ENCODE data around the gene SLC39A9.

The SLC39A9 gene

DNA sequence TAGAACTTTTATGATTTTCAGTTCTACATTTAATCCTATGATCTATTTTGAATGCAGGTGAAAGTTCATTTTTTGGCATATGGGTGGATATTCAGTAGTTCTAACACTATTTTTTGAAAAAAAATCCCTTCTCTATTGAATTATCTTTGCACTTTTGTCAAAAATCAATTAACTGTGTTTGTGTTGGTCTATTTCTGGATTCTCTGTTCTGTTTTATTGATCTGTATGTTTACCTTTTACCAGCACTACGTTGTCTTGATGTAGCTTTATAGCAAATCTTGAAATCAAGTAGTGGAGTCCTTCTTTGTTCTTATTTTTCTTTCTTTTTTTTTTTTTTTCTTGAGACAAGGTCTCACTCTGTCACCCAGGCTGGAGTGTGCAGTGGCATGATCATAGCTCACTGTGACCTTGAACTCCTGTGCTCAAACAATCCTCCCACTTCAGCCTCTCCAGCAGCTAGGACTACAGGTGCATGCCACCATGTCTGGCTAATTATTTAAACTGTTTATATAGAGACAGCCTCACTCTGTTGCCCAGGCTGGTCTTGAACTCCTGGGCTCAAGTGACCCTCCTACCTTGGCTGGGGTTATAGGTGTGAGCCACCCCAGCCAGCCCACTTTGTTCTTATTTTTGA lies 31.9 kb downstream of the SLC39A9 start:
- ATAC-seq = no peak
- TF ChIP-seq TOX (CRISPR knock-in tag; IDR thresholded peaks at IDR 0.05; ENCODE audit: borderline replicate concordance) (no peak), BACH2 (CRISPR knock-in tag; IDR thresholded peaks at IDR 0.05; ENCODE audit: borderline replicate concordance) (no peak), PPARA (CRISPR knock-in tag; IDR thresholded peaks at IDR 0.05; ENCODE audit: borderline replicate concordance) (no peak), ESRRG (CRISPR knock-in tag; IDR thresholded peaks at IDR 0.05) (no peak)

DNA sequence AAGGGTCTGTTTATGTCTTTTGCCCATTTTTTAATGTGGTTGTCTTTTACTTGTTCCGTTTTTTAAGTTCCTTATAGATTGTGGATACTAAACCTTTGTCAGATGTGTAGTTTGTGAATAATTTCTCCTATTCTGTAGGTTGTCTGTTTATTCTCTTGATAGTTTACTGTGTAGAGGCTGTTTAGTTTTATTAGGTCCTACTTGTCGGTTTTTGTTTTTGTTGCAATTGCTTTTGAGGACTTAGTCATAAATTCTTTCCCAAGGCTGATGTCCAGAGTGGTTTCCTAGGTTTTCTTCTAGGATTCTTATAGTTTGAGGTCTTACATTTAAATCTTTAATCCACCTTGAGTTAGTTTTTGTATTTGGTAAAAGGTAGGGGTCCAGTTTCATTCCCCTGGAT lies 33.9 kb downstream of the SLC39A9 start:
- TF ChIP-seq ZNF565 (CRISPR knock-in tag; conservative IDR thresholded peaks at IDR 0.05; ENCODE audit: low read depth) (no peak), PPARA (CRISPR knock-in tag; IDR thresholded peaks at IDR 0.05; ENCODE audit: borderline replicate concordance) (no peak), ZFP3 (CRISPR knock-in tag; IDR thresholded peaks at IDR 0.05) (no peak), GLIS3 (CRISPR knock-in tag; IDR thresholded peaks at IDR 0.05) (no peak), ZFP30 (CRISPR knock-in tag; IDR thresholded peaks at IDR 0.05) (no peak), CSDC2 (CRISPR knock-in tag; IDR thresholded peaks at IDR 0.05) (no peak), ISL1 (CRISPR knock-in tag; IDR thresholded peaks at IDR 0.05) (no peak), TOX (CRISPR knock-in tag; IDR thresholded peaks at IDR 0.05; ENCODE audit: borderline replicate concordance) (no peak), ZC3H10 (CRISPR knock-in tag; IDR thresholded peaks at IDR 0.05) (no peak), ESRRG (CRISPR knock-in tag; IDR thresholded peaks at IDR 0.05) (no peak), ZNF8 (CRISPR knock-in tag; IDR thresholded peaks at IDR 0.05) (no peak)
- TF ChIP-seq, protein P1, sequence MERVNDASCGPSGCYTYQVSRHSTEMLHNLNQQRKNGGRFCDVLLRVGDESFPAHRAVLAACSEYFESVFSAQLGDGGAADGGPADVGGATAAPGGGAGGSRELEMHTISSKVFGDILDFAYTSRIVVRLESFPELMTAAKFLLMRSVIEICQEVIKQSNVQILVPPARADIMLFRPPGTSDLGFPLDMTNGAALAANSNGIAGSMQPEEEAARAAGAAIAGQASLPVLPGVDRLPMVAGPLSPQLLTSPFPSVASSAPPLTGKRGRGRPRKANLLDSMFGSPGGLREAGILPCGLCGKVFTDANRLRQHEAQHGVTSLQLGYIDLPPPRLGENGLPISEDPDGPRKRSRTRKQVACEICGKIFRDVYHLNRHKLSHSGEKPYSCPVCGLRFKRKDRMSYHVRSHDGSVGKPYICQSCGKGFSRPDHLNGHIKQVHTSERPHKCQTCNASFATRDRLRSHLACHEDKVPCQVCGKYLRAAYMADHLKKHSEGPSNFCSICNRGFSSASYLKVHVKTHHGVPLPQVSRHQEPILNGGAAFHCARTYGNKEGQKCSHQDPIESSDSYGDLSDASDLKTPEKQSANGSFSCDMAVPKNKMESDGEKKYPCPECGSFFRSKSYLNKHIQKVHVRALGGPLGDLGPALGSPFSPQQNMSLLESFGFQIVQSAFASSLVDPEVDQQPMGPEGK (CRISPR knock-in tag; IDR thresholded peaks at IDR 0.05; ENCODE audit: borderline replicate concordance) = no peak
- TF ChIP-seq, protein P2, sequence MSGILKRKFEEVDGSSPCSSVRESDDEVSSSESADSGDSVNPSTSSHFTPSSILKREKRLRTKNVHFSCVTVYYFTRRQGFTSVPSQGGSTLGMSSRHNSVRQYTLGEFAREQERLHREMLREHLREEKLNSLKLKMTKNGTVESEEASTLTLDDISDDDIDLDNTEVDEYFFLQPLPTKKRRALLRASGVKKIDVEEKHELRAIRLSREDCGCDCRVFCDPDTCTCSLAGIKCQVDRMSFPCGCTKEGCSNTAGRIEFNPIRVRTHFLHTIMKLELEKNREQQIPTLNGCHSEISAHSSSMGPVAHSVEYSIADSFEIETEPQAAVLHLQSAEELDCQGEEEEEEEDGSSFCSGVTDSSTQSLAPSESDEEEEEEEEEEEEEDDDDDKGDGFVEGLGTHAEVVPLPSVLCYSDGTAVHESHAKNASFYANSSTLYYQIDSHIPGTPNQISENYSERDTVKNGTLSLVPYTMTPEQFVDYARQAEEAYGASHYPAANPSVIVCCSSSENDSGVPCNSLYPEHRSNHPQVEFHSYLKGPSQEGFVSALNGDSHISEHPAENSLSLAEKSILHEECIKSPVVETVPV (CRISPR knock-in tag; IDR thresholded peaks at IDR 0.05) = no peak
- TF ChIP-seq, protein P3, sequence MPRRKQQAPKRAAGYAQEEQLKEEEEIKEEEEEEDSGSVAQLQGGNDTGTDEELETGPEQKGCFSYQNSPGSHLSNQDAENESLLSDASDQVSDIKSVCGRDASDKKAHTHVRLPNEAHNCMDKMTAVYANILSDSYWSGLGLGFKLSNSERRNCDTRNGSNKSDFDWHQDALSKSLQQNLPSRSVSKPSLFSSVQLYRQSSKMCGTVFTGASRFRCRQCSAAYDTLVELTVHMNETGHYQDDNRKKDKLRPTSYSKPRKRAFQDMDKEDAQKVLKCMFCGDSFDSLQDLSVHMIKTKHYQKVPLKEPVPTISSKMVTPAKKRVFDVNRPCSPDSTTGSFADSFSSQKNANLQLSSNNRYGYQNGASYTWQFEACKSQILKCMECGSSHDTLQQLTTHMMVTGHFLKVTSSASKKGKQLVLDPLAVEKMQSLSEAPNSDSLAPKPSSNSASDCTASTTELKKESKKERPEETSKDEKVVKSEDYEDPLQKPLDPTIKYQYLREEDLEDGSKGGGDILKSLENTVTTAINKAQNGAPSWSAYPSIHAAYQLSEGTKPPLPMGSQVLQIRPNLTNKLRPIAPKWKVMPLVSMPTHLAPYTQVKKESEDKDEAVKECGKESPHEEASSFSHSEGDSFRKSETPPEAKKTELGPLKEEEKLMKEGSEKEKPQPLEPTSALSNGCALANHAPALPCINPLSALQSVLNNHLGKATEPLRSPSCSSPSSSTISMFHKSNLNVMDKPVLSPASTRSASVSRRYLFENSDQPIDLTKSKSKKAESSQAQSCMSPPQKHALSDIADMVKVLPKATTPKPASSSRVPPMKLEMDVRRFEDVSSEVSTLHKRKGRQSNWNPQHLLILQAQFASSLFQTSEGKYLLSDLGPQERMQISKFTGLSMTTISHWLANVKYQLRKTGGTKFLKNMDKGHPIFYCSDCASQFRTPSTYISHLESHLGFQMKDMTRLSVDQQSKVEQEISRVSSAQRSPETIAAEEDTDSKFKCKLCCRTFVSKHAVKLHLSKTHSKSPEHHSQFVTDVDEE (CRISPR knock-in tag; IDR thresholded peaks at IDR 0.05) = no peak
- TF ChIP-seq, protein P4, sequence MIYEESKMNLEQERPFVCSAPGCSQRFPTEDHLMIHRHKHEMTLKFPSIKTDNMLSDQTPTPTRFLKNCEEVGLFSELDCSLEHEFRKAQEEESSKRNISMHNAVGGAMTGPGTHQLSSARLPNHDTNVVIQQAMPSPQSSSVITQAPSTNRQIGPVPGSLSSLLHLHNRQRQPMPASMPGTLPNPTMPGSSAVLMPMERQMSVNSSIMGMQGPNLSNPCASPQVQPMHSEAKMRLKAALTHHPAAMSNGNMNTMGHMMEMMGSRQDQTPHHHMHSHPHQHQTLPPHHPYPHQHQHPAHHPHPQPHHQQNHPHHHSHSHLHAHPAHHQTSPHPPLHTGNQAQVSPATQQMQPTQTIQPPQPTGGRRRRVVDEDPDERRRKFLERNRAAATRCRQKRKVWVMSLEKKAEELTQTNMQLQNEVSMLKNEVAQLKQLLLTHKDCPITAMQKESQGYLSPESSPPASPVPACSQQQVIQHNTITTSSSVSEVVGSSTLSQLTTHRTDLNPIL (CRISPR knock-in tag; IDR thresholded peaks at IDR 0.05; ENCODE audit: low read depth) = no peak
- ATAC-seq = no peak

DNA sequence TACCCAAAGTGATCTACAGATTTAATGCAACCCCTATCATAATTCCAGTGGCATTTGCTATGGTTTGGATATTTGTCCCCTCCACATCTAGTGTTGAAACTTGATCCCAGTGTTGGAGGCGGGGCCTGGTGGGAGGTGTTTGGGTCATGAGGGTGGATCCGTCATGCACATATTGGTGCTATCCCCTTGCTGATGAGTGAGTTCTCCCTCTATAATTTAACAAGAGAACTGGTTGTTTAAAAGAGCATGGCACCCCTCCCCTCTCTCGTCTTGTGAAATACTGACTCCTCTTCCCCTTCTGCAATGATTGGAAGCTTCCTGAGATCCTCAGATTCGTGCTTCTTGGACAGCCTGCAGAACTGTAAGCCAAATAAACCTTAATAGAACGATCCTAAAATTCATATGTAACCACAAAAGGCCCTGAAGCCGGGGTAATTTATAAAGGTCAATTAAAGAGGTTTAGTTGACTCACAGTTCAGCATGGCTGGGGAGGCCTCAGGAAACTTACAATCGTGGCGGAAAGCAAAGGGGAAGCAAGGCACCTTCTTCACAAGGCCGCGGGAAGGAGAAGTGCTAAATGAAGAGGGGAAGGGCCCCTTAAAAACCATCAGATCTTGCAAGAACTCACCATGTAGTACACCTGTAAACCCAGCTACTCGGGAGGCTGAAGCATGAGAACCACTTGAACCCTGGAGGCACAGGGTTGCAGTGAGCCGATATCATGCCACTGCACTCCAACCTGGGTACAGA lies 41.2 kb downstream of the SLC39A9 start:
- ATAC-seq = no peak
- no peak for TF ChIP-seq TCF4 (CRISPR knock-in tag; IDR thresholded peaks at IDR 0.05; ENCODE audit: borderline replicate concordance)
- no peak for TF ChIP-seq ESRRG (CRISPR knock-in tag; IDR thresholded peaks at IDR 0.05)
- TF ChIP-seq, protein P3 (CRISPR knock-in tag; IDR thresholded peaks at IDR 0.05) = no peak
- no peak for TF ChIP-seq GLIS3 (CRISPR knock-in tag; IDR thresholded peaks at IDR 0.05)
- TF ChIP-seq ZC3H10 (CRISPR knock-in tag; IDR thresholded peaks at IDR 0.05) = no peak
- no peak for TF ChIP-seq SNAI2 (CRISPR knock-in tag; IDR thresholded peaks at IDR 0.05)
- TF ChIP-seq OSR1 (CRISPR knock-in tag; IDR thresholded peaks at IDR 0.05) = no peak
- TF ChIP-seq, protein P2 (CRISPR knock-in tag; IDR thresholded peaks at IDR 0.05) = no peak
- no peak for TF ChIP-seq ZFP30 (CRISPR knock-in tag; IDR thresholded peaks at IDR 0.05)
- TF ChIP-seq, protein P1 (CRISPR knock-in tag; IDR thresholded peaks at IDR 0.05; ENCODE audit: borderline replicate concordance) = no peak
- no peak for TF ChIP-seq ZNF70 (CRISPR knock-in tag; IDR thresholded peaks at IDR 0.05)
- TF ChIP-seq CSDC2 (CRISPR knock-in tag; IDR thresholded peaks at IDR 0.05) = no peak
- TF ChIP-seq PPARA (CRISPR knock-in tag; IDR thresholded peaks at IDR 0.05; ENCODE audit: borderline replicate concordance) = no peak
- no peak for TF ChIP-seq ARNTL (CRISPR knock-in tag; IDR thresholded peaks at IDR 0.05; ENCODE audit: borderline replicate concordance, low read depth)
- TF ChIP-seq TOX (CRISPR knock-in tag; IDR thresholded peaks at IDR 0.05; ENCODE audit: borderline replicate concordance) = no peak

Data from SK-N-SH treated with all-trans-retinoic acid at 6 μM for 48 hours (cell line).